Retina (tissue), 1 donor: ENCODE measurements around the gene COL8A1.
"Not testable (repeated sequence)": the region's sequence is repeated elsewhere in the genome, so short reads cannot be mapped to it uniquely, and the experiment has no call there.

Experiments
- DNase-seq: peaks from one replicate; pipeline ENCODE4 v3.0.0-alpha.2; 2016

Gene COL8A1

GRCh38 chr3:99712291-99712954 is 74.0 kb downstream of the COL8A1 start:
- no peak for DNase-seq

DNA sequence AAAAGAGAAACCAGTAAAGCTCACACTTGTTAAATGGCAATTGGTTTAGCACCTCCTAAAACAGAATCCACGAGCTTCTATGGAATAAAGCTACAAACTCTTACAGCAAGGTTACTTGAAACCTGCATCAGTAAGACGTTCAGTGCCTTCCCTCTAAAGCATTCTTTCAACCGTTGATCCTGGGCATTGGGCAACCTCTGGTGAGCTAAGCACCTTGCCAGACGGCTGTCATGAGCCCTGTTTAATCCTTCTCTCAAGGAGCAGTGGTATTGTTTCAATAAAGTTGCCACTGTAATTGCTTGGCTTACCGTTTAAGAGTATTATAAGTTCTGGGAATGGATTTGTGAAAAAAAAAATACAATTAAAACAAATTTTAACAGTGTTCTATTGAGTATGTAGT is 75.0 kb downstream of the COL8A1 start:
- no peak for DNase-seq

DNA sequence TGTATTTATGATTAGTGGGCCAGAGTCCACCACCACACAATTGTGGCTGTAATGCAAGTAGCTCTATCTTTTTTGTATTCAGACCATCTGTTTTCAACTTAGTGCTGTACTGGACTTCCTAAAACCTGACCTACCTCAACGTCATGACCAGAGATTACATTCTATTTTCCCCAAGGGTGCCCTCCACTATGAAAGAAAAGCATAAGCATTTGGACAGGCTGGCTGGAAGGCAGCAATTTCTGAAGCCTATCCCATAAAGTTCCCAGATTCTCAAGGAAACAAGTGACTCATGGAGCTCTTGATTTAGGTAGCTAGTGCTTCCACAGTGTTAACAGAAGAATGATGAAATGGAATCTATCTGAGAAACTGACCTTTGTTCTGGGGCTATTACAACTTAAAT is 75.8 kb downstream of the COL8A1 start:
- no peak for DNase-seq

- no peak for DNase-seq
Measured at GRCh38 chr3:99714575-99714974, 76.2 kb downstream of the COL8A1 start.

DNA sequence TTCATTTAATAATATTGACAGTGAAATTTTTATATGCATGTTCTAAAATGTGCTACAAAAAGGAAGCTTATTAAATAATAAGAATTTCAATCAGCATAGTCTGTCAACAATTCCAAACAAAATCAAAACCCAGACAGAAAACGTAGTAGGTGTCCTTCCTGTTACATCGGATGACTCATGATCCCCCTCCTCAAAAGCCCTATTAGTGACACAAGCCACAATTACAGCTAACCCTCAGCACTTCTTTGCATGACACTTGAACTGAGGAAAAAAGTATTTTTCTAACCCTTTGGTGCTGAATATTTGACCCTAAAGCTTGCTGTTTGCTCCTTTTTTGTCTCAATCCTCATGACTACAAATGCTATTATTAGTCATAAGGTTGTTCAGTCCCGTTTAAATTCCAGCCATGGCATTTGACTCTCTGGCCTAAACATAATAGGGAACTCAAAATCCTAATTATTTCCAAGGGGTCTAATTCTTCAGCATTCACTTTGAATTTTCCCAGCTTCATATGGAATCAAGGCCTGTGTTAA is 78.1 kb downstream of the COL8A1 start:
- DNase-seq = no peak

DNA sequence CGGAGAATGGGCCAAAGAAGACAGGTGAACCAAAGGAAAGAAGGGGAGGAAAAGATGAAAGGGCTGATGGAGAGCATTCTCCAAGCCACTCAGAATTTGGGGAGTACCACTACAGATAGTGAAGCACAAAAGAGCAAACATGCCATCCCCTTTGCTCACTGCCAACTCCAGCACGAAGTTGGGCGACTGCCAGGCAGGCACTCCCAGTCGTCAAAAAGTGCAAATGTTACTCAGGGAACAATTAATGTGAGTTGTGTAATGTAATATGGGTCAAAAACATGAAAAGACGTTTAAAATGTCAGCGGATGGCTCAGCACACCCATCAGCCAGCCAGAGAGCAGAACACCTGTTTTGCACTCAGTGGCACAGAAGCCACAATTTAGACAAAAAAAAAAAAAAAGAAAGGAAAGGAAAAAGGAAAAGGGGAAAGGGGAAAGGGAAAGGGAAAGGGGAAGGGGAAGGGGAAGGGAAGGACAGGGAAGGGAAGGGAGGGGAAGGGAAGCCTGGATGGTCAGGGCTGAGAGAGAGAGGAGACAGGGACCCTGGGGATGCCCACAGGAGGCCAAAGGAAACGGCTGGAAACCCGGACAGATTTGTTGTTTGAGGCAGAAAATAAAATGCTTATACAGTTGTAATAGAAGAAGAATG is 82.7 kb downstream of the COL8A1 start:
- no peak for DNase-seq

- DNase-seq = no peak
Measured at GRCh38 chr3:99721633-99722007, 83.2 kb downstream of the COL8A1 start.

GRCh38 chr3:99724276-99724675 is 85.9 kb downstream of the COL8A1 start:
- DNase-seq = no peak

- no peak for DNase-seq
Measured at GRCh38 chr3:99730870-99731269, 92.5 kb downstream of the COL8A1 start.

DNA sequence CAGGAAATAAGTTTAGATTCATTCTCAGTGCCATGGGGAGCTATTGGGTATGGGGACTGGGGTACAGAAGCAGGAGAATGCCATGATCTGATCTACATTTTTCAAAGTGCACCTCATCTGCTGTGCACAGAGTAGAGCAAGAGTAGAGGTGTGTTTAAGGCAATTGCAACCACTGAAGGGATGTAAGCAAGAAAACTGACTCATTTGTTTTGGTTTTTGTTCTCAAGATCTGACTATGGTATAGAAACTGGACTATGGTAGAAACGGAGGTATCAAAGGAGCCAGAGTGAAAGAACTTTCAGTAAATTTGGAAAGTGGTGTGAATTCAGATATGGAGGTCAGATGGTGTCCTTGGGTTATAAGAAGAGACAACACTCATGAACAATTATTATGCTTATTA is 93.1 kb downstream of the COL8A1 start:
- DNase-seq = no peak

GRCh38 chr3:99740371-99740770 is 102.0 kb downstream of the COL8A1 start:
- not testable (repeated sequence) for DNase-seq

DNA sequence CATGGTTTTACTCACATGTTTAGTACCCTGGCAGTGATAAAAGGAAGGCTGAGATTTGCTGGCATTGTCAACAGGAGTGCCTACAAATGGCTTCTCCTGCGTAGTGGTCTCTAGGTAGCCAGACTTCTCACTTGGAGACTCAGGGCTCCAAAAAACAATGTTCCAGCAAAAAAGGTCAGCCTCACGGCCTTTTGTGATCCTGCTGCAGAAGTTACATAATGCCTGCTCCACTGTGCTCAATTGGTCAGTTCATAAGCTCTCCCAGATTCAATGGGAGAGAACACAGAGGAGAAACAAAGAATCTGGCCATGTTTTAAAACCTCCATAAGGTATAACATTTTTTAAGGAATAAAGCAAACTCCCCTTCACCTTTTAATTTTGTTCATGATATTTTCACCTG is 103.2 kb downstream of the COL8A1 start:
- no peak for DNase-seq

DNA sequence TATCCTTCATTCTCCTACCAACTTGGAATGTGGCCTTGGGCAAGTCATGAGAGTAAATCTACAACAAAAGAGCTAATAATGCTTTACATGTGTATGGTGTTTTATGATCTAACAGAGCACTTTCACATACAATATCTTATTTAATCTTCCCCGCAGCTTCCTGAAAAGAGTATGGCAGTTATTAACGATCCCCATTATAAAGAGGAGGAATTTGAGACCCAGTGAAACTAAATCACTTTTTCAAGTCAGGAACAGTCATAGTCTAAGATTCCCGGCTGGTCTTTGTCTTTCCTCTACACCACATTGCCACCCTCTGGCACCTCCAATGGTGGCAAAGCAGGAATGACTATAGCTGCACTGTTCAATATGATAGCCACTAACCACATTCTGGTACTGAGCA is 109.5 kb downstream of the COL8A1 start:
- DNase-seq = no peak

DNA sequence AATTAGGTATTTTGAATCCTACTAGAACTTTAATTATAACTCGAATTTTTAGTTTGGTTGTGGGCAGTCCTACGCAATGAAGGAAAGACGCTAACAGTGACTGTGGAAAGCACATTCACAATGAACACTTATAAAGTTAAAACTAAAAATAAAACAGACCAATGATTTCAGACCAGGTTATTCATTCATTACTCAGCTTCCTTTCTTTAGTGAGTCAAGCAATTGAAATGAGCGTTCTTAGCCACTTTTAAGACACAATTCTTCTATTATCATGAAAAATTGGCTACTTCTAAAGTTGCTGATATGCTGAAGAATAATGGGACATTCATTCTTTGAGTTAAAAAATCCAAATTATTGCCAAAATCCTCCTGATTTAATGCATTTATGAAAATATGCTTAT is 113.3 kb downstream of the COL8A1 start:
- DNase-seq = no peak

- peak; percentile 61 for DNase-seq
Measured at GRCh38 chr3:99753268-99753975, 115.0 kb downstream of the COL8A1 start.

- DNase-seq = no peak
Measured at GRCh38 chr3:99755831-99756230, 117.4 kb downstream of the COL8A1 start.

GRCh38 chr3:99757966-99758365 is 119.6 kb downstream of the COL8A1 start:
- no peak for DNase-seq

GRCh38 chr3:99758502-99759177 is 120.2 kb downstream of the COL8A1 start:
- no peak for DNase-seq

- no peak for DNase-seq
Measured at GRCh38 chr3:99760031-99760430, 121.6 kb downstream of the COL8A1 start.

GRCh38 chr3:99760629-99761028 is 122.2 kb downstream of the COL8A1 start:
- no peak for DNase-seq

GRCh38 chr3:99761415-99762165 is 123.2 kb downstream of the COL8A1 start:
- DNase-seq = no peak

GRCh38 chr3:99762901-99763300 is 124.5 kb downstream of the COL8A1 start:
- no peak for DNase-seq

GRCh38 chr3:99764377-99764776 is 126.0 kb downstream of the COL8A1 start:
- DNase-seq = no peak
